ENCODE measurements around the gene CCDC33. TPM values are rescaled to one million over a fixed set of nuclear protein-coding genes. Genes with fewer than 3 reads are reported as not detected.

Gene CCDC33
- total RNA-seq, 1 experiment from 2014 or later: not detected

DNA sequence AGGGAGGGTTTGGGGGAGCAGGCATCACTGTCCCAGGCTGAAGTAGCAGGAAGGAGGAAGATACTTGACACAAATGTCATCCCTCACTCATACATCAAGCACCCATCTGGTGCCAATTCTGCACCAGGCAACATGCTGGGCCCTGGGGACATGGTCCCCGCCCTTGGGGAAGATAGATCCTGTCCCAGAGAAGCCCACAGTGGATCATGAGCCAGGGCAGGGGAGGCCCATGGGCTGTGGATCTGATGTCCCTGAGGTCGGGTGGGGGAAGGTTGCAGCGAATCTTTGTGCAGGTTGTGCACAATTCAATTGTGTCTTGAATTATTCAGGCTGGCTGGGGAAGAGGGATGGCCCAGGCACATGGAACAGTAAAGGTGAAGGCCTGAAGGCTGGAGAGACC, 6.4 kb upstream of the CCDC33 start:
- no peak for DNase-seq (ENCODE audit: low read depth)

DNA sequence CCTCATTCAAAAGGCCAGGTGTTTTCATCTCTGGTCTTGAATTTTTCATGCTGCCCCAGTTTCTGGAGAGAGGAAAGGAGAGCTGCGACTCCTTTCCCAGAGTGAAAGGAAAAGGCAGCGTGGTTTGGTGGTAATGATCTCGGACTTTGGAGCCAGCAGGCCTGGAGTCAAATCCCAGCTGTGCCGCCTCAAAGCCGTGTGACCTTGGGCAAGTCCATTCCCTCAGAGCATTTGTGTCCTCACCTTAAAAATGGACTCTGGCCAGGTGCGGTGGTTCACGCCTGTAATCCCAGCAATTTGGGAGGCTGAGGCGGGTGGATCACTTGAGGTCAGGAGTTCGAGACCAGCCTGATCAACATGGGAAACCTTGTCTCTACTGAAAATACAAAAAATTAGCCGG, 4.7 kb upstream of the CCDC33 start:
- no peak for DNase-seq (ENCODE audit: low read depth)

DNA sequence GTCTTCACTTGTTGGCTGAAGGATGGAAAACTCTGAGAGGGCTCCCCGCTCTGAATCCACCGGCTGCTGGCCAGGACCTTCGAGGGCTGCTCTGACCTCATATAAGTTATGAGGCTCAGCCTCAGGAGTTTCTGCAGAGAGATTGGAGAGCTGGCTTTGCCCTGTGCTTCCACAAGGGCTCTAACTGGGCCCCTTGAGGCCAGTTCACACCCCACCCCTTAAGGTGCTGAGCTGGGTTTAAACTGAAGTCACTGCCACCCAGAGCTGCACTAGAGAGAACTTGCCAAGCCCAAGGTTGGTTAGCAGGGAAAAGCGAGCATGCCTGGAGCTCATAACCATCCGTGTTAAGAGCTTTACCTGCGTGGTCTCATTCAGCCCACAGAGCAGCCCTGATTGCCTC, 2.8 kb upstream of the CCDC33 start:
- no peak for DNase-seq (ENCODE audit: low read depth)

DNA sequence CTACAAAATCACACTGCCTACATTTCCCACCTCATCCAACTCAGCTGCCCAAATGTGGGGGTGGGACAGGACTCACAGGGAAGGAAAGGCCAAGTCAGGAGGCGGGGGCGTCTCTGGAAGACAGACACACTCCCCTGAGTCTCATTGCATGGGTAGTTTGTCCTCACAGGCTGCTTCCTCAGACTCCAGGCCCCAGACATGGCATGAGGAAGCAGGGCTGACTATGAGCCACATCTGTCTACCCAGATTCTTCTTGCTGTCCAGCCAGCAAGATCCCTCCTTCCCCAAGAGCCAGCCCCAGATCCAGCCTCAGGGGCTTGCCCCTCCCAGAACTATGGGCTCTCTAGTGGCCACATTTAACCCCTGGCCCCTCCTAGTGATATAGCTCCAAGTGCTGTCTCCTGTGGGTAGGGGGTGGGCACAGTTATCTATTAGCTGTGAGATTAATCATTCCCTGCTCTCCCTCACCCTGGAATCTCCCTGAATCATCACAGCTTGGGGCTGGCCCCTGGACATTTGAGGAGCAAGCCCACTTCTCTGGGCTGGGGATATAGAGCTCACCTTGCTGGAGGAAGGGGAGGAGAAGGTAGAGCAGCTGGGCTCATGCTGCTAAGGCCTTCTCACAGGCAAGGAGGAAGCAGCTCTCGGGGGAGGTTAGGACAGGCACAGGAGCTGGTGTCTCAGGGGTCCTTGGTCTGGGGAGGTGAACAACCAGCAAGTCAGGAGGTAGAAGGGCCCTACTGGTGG, 2.1 kb upstream of the CCDC33 start:
- no peak for DNase-seq (ENCODE audit: low read depth)

DNA sequence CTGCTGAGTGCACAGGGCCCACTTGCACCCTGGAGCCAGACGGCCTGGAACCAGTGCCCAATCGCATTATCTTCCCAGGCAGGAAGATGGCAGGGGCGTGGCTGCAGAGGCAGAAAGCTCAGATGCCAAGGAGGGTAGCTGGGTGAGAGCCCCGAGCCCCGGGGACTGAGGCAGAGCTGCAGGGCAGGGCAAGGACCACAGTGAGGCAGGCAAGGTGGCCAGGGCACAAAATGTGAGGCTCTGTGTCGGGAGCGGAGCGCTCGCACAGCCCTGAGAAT, 1.6 kb upstream of the CCDC33 start:
- no peak for DNase-seq (ENCODE audit: low read depth)

DNA sequence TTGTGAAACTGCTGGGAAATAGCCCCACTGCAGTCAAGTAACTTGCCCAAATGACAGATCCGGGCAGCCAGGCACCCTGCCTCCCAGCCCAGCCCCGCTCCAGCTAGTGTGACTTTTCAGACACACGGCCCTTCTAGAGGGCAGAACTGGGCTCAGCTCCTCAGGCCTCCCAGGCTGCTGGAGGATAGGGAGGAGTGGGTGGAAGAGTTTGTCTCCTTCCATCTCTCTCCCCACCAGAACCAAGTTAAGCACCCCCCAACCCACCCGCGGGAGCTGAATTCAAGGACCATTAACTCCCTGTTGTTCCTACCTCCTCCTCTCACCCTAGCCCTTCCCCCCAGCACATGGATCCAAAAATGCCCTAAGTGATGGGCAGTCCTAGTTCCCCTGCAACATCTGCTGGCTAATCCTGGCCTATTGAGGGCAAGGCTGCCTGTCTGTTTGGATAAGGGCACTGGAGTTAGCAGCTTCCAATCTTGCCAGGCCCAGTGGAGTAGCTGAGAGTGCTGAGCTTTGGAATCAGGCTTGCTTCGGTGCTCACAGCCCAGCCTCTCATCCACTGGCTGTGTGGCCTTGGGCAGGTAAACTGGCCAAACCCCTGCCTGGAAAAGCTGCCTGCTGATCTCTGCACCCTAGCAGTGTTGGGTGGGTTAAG, 3.1 kb downstream of the CCDC33 start:
- no peak for DNase-seq (ENCODE audit: low read depth)

DNA sequence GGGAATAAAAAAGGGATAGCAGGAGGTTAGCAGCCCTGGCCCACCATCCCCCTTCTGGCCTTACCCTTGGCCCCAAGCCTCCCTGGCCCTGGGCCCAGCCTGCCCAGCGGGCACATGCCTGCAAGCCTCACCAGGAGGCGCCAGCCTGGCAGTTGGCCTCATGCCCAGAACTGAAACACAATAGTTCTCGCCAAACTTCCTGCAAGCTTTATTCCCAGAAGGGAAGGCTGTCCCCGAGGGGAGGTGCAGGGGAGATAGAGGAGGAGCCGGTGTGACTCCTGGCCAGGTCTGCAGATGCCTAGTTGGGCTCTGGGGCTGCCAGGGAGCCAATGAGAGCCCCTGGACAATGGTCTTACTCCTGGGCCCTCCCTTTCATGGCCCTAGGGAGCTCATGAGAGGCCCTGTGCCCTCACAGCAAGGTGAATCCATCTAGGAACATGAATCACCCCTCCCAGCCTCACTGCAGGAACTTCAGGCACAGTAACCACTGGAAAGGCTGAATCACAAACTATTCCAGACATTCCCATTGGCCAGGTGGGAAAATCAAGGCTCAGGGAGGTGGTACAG, 4.0 kb downstream of the CCDC33 start:
- peak; percentile 91 for DNase-seq (ENCODE audit: low read depth)

DNA sequence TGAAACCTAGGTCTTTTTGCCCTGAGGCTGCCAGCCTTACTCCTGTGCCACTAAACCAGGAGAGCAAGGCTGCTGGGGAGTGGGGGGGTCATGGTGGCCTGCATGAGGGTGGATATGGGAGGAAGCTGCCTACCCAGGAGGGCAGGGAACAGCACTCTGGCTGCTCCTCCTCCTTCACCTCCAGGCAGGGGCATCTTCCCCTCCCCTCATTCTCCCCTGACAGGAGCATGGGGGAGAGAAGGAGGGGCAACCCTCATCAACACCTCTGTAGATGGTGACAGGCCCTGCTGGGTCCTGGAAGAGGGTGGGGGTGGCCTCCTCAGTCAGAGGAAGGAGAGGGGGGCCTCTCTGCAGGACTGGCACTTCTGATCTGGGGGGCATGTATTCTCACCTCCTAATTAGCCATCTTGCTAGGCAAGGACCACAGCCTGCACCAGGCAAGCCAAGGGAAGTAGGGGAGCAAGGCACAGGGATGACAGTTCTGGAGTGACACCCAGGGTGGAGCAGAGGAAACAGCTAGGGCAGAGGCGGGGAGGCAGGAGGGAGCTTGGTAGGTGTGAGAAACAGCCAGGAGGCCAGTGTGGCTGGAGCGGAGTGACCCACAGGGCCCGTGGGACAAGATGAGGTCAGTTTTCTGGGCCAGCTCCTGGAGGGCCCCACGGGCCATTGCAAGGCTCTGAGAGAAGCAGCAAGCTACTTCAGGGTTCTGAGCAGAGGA, 4.9 kb downstream of the CCDC33 start:
- no peak for DNase-seq (ENCODE audit: low read depth)

DNA sequence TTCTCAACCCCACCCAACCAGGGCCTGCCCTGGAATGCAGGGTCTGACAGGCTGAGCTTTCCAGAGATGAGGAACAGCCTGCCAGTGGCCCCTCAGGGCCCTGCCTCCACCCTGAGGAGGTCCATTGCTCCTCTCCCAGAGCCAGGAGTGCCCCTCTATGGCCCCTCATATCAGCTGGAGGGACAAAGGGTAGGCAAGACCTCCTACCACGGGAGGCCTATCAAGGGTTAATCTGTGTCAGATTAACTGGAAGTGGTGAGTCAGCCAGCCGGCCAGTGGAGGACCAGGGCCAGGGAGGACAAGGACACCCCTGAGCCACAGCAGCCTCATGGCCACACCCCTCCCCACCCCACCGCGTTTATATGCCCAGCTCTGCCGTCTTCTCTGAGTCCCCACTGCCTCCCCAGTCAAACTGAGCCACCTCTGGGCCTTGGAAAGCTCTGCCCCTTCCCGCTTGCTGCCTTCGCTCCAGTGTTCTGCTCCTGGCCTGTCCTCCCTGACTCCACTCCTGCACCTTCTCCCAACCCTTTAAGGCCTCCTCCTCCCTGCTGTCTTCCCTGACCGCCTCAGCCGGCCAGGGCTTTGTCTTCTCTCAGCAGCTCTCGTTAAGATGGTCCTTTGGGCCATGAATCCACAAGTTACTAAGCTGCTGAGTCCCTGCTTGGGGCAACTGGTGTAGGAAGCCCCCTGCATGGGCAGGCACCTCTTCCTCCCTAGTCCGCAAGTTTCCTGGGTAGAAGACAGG, 6.5 kb downstream of the CCDC33 start:
- DNase-seq (ENCODE audit: low read depth): peak; percentile 39

DNA sequence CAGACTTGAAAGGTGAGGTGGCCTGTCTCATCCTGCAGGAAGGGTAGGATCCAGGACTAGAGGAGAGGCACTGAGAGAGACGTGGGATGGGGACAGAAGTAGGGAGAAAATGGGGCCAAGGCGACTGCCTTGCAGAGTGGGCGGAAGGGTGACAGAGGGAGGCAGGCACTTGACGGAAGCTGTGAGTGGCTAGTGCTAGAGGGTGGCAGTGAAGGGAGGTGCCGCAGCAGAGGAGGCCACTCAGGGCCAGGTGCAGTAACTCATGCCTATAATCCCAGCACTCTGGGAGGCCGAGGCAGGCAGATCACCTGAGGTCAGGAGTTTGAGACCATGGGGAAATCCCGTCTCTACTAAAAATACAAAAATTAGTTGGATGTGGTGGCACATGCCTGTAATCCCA, 7.3 kb downstream of the CCDC33 start:
- no peak for DNase-seq (ENCODE audit: low read depth)

DNA sequence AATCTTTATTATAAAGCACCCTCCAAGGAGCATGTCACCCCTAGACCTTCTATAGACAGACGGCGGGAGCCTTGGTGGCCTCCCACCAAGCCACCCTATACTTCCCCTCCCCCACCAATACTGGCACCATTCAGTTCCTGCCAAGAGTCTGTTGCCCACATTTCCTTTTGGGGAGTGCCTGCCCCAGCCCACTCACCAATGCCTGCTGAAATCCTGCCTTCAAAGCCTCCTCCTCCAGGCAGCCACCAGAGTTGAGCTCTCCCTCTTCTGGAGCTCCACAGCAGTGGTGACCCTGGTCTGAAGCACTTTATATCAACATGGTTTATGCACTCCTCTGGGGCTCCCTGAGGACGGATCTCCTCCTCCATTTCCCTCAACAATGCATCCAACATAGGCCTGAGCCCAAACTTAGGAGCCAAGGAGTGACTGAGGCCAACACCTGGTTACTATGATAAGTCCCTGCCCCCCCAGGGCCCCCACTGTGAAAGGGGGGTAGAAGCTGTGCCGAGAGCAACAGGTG, 8.8 kb downstream of the CCDC33 start:
- DNase-seq (ENCODE audit: low read depth): no peak

DNA sequence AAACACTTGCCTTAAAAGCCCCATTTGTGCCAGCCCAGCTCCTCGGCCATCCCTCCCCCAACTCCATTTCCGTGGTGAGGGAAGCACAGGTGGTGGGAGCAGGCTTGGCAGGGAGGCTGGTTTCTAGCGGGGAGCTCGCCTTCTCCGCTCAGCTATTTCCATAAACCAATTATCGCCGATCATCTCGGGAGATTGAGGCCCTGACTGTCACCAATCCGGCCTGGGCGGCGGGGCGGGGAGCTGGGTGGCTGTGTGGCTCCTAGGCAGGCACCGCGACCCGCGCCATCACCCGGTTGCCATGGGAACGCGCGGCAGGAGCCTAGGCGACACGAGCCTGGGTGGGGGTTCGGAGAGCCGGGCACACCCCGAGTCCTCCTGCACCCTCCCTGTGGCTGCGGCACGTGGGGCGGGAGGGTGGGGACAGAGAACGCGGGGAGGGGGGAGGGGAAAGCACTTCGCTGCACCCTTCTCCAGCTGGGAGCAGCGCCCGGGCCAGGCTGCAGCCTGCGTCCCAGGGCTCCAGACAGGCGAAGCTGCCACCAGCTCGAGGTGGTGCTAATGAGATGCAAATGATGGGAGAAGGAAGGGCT, 9.3 kb downstream of the CCDC33 start:
- DNase-seq (ENCODE audit: low read depth): no peak

DNA sequence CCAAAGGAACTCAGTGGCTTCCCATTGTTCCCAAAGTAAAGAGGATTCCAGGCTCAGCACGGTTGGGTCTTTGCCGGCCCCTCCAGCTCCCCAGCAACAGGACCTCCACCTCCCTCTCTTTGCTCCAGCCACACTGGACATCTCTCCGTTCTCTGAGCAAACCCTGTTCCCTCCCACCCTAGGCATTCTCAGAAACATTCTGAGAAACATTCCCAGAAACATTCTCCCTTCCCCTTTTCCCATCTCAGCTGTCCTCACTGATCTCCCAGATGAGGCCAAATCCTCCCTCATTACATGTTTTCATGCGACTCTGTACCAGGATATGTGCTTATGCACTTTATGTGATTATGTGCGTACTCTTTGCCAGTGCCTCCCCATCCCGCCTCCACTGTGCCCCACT, 14.1 kb downstream of the CCDC33 start:
- DNase-seq (ENCODE audit: low read depth): no peak

DNA sequence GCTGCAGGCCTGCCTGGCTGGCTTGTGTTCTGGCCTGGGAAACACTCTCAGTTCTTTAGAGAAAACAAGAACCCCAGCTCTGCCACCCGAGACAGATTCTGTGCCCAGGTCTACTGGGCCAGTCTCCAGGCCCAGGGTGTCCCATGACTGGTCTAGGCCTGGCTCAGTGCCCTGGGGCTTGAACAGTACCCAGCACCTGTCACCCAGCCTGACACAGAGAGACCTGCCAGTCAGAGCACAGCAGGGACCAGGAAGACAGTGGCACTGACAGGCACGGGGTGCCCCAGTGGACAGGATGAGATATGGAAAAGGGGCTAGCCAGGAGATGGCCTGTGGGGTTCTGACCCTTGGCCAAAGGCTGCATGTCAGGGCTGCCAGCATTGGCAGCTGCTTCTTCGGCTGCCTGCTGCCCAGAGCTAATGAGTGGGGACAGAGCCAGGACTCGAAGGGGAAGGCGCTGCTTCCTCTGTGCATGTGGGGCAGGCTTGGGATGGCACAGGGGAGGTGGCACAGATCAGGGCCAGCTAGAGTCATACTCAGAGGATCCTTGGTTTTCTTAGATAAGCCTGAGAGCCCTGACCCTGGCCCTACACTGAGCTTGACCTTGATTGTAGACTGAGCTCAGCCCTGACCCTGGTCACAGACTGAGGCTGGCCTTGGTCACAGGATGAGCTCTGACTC, 15.1 kb downstream of the CCDC33 start:
- DNase-seq (ENCODE audit: low read depth): peak; percentile 67

DNA sequence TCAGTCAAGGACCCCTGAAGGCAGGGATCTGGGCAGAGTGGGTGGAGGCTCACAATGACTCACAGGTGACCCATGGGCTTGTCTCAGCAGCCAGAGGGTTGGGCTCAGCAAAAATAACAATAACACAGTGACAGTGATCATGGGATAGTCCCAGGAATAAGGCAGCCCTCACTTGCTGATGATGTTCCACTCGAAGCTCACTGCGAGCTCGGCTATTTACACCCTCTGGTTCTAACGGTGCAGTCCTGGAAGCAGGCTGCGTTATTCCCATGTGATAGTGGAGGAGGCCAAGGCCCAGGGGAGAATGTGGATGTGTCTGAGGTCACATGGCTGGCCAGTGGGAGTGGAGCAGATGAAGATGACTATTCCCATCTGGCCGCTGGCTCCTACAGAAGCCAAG, 16.2 kb downstream of the CCDC33 start:
- peak; percentile 26 for DNase-seq (ENCODE audit: low read depth)

DNA sequence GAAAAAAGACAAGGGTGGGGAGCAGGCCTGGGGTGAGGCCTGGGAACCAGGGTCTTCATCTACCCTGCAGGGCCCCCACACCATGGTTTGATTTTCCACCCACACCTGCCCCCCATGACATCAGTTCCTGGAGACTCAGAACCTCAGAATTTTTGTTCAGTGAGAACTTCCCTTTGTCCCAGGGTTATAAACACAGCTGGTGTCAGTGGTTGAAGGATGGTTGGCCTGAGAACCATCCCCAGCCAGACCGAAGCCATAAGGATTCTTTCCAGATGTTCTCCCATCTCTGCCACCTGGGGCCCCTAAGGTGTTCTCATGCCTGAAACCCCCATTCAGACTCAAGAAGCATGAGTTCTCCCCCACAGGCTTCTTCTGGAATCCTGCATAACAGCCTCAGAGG, 16.6 kb downstream of the CCDC33 start:
- DNase-seq (ENCODE audit: low read depth): peak; percentile 17

DNA sequence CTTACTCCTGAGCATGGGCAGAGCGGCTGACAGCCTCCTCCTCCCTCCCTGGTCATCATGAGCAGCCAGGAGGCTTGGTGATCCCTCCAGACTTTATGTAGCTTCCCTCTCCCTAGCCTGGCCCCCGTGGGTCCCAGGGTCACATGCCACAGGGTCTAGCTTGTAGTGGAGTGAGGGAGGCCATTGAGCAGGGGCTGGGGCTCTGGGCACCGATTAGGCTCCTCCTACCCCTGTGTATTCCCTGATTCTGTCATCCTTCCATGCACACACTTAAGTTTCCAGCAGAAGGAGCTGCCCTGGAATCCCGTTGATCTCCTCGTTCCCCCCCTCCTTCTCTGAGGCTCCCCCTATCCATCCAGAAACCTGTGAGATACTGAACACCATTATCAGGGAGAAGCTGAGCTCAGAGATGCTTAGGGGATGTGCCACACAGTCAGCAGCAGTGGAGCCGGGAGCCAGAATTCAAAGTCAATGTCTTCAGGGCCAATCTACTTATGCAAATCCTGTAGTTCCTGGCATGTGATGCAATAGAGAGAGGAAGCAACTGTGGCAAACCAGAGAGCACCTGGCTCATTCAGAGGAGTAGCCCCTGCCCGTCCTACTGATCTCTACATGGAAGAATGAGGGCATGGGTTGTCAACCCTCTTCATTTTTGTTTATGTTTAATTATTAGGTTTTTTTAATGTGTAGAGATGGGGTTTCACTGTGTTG, 17.2 kb downstream of the CCDC33 start:
- DNase-seq (ENCODE audit: low read depth): no peak

DNA sequence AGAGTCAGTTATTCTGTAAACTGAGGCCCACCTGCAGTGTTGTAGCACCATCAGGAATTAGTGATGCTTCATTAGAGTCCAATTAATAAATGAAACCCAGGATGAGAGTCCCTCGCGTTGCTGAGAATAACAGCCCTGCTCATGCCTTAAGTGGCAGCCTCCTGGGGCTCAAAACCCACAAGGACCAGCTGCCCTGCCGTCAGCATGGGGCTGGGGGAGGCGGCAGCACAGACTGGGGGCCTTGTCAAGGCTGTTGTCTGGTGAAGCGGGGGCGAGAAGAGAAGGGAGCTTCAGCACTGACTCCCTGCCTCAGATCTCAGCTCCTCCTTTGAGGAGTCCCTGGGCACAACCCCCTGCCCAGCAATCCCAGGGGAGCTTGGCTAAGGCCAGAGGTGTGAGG, 21.0 kb downstream of the CCDC33 start:
- DNase-seq (ENCODE audit: low read depth): no peak

DNA sequence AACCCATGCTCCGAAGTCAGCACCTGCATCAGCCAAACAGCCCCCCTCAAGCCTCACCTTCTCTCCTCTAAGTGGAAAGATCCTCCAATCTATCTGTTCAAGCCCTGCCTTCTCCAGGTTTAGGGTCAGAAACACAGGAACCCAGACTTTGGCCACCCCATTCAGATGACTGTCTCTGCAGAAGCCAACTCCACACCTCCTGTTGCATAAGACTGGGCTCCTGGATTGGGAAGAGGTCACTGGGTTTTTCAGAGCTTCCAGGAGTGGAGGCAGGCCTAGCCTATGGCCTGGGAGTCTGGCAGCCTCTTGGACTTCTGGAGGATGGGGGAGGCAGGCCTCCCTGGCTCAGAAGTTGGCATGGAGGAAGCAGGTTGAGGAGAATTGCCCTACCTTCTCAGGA, 21.5 kb downstream of the CCDC33 start:
- DNase-seq (ENCODE audit: low read depth): no peak
